ENCODE data around the gene DNAH3. TPM values are rescaled to one million over a fixed set of nuclear protein-coding genes. Genes with fewer than 3 reads are reported as not detected.

The DNAH3 gene
- total and polyA plus RNA-seq, 2 of the 8 experiments (the other 6 are each of a cell fraction or from before 2014, with no cell fraction given) = 0.57 to 0.71 TPM

DNA sequence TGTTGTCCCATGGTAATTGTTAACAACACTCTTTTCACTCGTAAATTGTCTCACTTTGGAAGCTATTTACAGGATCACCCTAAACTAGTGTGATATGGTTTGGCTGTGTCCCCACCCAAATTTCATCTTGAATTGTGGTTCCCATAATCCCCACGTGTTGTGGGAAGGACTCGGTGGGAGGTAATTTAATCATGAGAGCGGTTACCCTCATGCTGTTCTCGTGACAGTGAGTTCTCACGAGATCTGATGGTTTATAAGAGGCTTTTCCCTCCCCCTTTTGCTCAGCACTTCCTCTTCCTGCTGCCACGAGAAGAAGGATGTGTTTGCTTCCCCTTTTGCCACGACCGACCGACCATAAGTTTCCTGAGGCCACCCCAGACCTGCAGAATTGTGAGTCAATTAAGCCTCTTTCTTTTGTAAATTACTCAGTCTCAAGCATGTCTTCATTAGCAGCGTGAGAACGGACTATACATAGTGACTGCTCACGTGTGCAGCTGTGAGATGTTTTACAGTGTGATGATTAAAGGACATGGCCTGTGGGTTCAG, 34.4 kb downstream of the DNAH3 start:
- no peaks in the 10 kb centered on the region for H3K36me3 ChIP-seq (ENCODE audit: control insufficient read depth in 2 of 4, insufficient read depth in 4 of 4, low read length in 3 of 4)
- ChIA-PET POLR2A (ENCODE audit: partially characterized antibody) (no interaction called here), CTCF (ENCODE audit: partially characterized antibody) (interaction anchor here (0.6 kb wide), 1 partner anchor 230 kb away, joined by 3 read pairs; no protein-coding TSS in a partner anchor)
- DNase-seq (ENCODE audit: low read depth in 1 of 2, low spot score in 2 of 2) = no peak
- H2BK120ac ChIP-seq (replicated peaks; ENCODE audit: low read depth, low read length) = peak overlapping the region; percentile 76
- no peaks in the 10 kb centered on the region for H3K79me2 ChIP-seq (ENCODE audit: control insufficient read depth in 1 of 2, insufficient read depth in 2 of 2, low read length in 2 of 2)
- H2BK5ac ChIP-seq (ENCODE audit: low read depth, low read length) = no peak overlapping the region; the same call in 1 of the 2 replicates
- H3K4me1 ChIP-seq (replicated peaks in 1 of 4; ENCODE audit: control insufficient read depth in 3 of 4, insufficient read depth in 4 of 4, low read length in 3 of 4) = peaks cover 0 to 10% (median 5%) of the 10 kb centered on the region in 4 experiments; a peak in 3 of 7 replicates
- H3K27ac ChIP-seq (ENCODE audit: low read depth, low read length) = no peak overlapping the region
- H3K56ac ChIP-seq (replicated peaks; ENCODE audit: insufficient read length, low read depth, low read length) = no peak overlapping the region
- H4K8ac ChIP-seq (ENCODE audit: extremely low read depth, insufficient read depth, low read length) = no peak overlapping the region
- peak overlapping the region; percentile 77 for H4K91ac ChIP-seq (replicated peaks; ENCODE audit: insufficient read length, low read length)
- peak overlapping the region; percentile 75; the same call in 1 of the 2 replicates for H2BK12ac ChIP-seq (ENCODE audit: low read depth, low read length)
- FAIRE-seq = peak; percentile 28
- H4K5ac ChIP-seq (ENCODE audit: insufficient read length, low read depth, low read length) = peak overlapping the region; percentile 10
- no peak overlapping the region for H3K9ac ChIP-seq (replicated peaks in 1 of 4; ENCODE audit: extremely low read depth in 1 of 4, low read depth in 3 of 4, low read length in 3 of 4)
- H3K4me2 ChIP-seq (ENCODE audit: insufficient read depth in 1 of 2, low read depth in 2 of 2, low read length in 2 of 2) = peak overlapping the region; percentile 20 to 44; a peak in 3 of 4 replicates
- H2AFZ ChIP-seq (ENCODE audit: low read length) = peak overlapping the region; percentile 77
- no peak overlapping the region for H3K4ac ChIP-seq (replicated peaks; ENCODE audit: insufficient read length, low read depth, low read length)
- H4K20me1 ChIP-seq (replicated peaks in 1 of 2; ENCODE audit: control insufficient read depth in 1 of 2, insufficient read depth in 2 of 2, low read length in 2 of 2) = no peaks in the 10 kb centered on the region
- no peak overlapping the region for H2BK15ac ChIP-seq (ENCODE audit: low read length)
- no peaks in the 10 kb centered on the region for H3K23me2 ChIP-seq (ENCODE audit: low read depth, low read length)
- no peak overlapping the region for H2AK5ac ChIP-seq (ENCODE audit: low read depth, low read length)
- TF ChIP-seq CHD2 (IDR thresholded peaks at IDR 0.05; ENCODE audit: low read length) = peak; percentile 72; the same call in 1 of the 2 replicates
- TF ChIP-seq BRCA1 (IDR thresholded peaks at IDR 0.05; ENCODE audit: low read depth, low read length) = 0 out of 2 replicates have a peak, but pooled peaks have one; percentile 43
- TF ChIP-seq GABPA (IDR thresholded peaks at IDR 0.05; ENCODE audit: borderline replicate concordance, insufficient read depth, low read length) = no peak
- H2BK20ac ChIP-seq (ENCODE audit: low read length) = no peak overlapping the region
- no peaks in the 10 kb centered on the region for H3K79me1 ChIP-seq (ENCODE audit: low read depth, low read length)
- peak overlapping the region in 2 of 4 experiments; percentile 9 to 24; a peak in 1 of 8 replicates for H3K4me3 ChIP-seq (ENCODE audit: extremely low read depth in 1 of 4, insufficient read depth in 2 of 4, low read depth in 3 of 4, low read length in 4 of 4)
- 53% methylated on average over 13 of the region's 13 CpGs; no CpG with 5 or more reads in 1 of the 2 experiments for WGBS, 2 experiments (ENCODE audit: extremely low coverage in 1 of 2, insufficient coverage in 1 of 2, insufficient read length in 1 of 2, insufficient replicate concordance in 2 of 2, low coverage in 1 of 2, low lambda C conversion rate in 2 of 2, missing lambda C conversion rate in 1 of 2)
- H3K27me3 ChIP-seq (replicated peaks in 1 of 4; ENCODE audit: control insufficient read depth in 3 of 4, extremely low read depth in 1 of 4, insufficient read depth in 3 of 4, low read length in 3 of 4) = no peaks in the 10 kb centered on the region
- no peaks in the 10 kb centered on the region for H3K9me3 ChIP-seq (ENCODE audit: insufficient read depth in 2 of 2, low read depth in 1 of 2, low read length in 1 of 2)
- no peak overlapping the region for H3K18ac ChIP-seq (ENCODE audit: extremely low read depth, low read length)
- no peak overlapping the region for H3K14ac ChIP-seq (ENCODE audit: insufficient read length)
- no peak overlapping the region for H3K23ac ChIP-seq (ENCODE audit: insufficient read length)

Data from H1 (cell line).